Measurements from ENCODE around the gene SLC10A7. TPM values are rescaled to one million over a fixed set of nuclear protein-coding genes. Genes with fewer than 3 reads are reported as not detected.

Gene SLC10A7
- total and polyA plus RNA-seq, 10 of the 15 experiments (the other 5 are each of a cell fraction or from before 2014, with no cell fraction given) = 4.6 to 23.7 (median 15.6) TPM

- TF ChIP-seq ZBTB33 (IDR thresholded peaks at IDR 0.05) = no peak
- TF ChIP-seq, protein P1, sequence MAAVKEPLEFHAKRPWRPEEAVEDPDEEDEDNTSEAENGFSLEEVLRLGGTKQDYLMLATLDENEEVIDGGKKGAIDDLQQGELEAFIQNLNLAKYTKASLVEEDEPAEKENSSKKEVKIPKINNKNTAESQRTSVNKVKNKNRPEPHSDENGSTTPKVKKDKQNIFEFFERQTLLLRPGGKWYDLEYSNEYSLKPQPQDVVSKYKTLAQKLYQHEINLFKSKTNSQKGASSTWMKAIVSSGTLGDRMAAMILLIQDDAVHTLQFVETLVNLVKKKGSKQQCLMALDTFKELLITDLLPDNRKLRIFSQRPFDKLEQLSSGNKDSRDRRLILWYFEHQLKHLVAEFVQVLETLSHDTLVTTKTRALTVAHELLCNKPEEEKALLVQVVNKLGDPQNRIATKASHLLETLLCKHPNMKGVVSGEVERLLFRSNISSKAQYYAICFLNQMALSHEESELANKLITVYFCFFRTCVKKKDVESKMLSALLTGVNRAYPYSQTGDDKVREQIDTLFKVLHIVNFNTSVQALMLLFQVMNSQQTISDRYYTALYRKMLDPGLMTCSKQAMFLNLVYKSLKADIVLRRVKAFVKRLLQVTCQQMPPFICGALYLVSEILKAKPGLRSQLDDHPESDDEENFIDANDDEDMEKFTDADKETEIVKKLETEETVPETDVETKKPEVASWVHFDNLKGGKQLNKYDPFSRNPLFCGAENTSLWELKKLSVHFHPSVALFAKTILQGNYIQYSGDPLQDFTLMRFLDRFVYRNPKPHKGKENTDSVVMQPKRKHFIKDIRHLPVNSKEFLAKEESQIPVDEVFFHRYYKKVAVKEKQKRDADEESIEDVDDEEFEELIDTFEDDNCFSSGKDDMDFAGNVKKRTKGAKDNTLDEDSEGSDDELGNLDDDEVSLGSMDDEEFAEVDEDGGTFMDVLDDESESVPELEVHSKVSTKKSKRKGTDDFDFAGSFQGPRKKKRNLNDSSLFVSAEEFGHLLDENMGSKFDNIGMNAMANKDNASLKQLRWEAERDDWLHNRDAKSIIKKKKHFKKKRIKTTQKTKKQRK (IDR thresholded peaks at IDR 0.05; ENCODE audit: low read depth, low read length) = no peak
- TF ChIP-seq ZNF592 (IDR thresholded peaks at IDR 0.05) = no peak
- no peak for TF ChIP-seq IRF5 (IDR thresholded peaks at IDR 0.05; ENCODE audit: borderline replicate concordance)
- TF ChIP-seq ZBTB40 (IDR thresholded peaks at IDR 0.05; ENCODE audit: borderline replicate concordance) = no peak
- TF ChIP-seq NFIC (IDR thresholded peaks at IDR 0.05; ENCODE audit: low read depth, low read length) = no peak
- TF ChIP-seq IKZF2 (IDR thresholded peaks at IDR 0.05) = no peak
- no peak for TF ChIP-seq ZNF24 (IDR thresholded peaks at IDR 0.05)
- TF ChIP-seq KAT2A (conservative IDR thresholded peaks at IDR 0.05; ENCODE audit: control insufficient read depth, low read depth, low read length) = no peak
- TF ChIP-seq RUNX3 (IDR thresholded peaks at IDR 0.05; ENCODE audit: low read length) = no peak
- TF ChIP-seq POU2F2 (IDR thresholded peaks at IDR 0.05; ENCODE audit: borderline replicate concordance, low read depth, low read length) = no peak
These were observed 173.9 kb downstream of the SLC10A7 start (continued) for GRCh38 chr4:146347822-146348221.
